ENCODE results near the gene HDAC10. TPM values are rescaled to one million over a fixed set of nuclear protein-coding genes. Genes with fewer than 3 reads are reported as not detected.
A peak's percentile ranks its signal among the peaks of the same experiment; 100 is the strongest.
"Not testable (repeated sequence)": the region's sequence is repeated elsewhere in the genome, so short reads cannot be mapped to it uniquely, and the experiment has no call there.

The HDAC10 gene
- total RNA-seq, 4 donors from 2014 or later, result 10.2 to 19.5 (median 17.4) TPM

DNA sequence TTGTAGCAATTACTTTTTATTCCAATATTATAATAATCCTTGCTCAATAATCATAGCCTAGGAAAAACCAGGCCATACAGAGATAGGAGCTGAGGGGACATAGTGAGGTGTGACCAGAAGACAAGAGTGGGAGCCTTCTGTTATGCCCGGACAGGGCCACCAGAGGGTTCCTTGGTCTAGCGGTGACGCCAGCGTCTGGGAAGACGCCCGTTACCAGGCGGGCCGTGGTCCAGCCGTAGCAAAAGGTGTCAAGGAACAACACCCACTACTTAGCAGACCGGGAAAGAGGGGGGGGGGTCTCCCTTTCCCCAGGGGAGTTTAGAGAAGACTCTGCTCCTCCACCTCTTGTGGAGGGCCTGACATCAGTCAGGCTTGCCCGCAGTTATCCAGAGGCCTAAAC lies 22.3 kb upstream of the HDAC10 start:
- DNase-seq (ENCODE audit: extremely low spot score); H3K27me3 ChIP-seq; H3K4me3 ChIP-seq; H3K27ac ChIP-seq (replicated peaks in 1 of 4); intact Hi-C loops (cut with DNase I); H3K9me3 ChIP-seq: not testable (repeated sequence)
- peaks cover 24 to 36% (median 36%) of the 10 kb centered on the region in 4 donors for H3K36me3 ChIP-seq
- H3K4me1 ChIP-seq, result peaks cover 46 to 69% (median 57%) of the 10 kb centered on the region in 4 donors
- 63% methylated on average over 8 of the region's 11 CpGs for WGBS
- TF ChIP-seq CTCF (IDR thresholded peaks at IDR 0.05), result peak in 1 of 3 experiments; percentile 4

DNA sequence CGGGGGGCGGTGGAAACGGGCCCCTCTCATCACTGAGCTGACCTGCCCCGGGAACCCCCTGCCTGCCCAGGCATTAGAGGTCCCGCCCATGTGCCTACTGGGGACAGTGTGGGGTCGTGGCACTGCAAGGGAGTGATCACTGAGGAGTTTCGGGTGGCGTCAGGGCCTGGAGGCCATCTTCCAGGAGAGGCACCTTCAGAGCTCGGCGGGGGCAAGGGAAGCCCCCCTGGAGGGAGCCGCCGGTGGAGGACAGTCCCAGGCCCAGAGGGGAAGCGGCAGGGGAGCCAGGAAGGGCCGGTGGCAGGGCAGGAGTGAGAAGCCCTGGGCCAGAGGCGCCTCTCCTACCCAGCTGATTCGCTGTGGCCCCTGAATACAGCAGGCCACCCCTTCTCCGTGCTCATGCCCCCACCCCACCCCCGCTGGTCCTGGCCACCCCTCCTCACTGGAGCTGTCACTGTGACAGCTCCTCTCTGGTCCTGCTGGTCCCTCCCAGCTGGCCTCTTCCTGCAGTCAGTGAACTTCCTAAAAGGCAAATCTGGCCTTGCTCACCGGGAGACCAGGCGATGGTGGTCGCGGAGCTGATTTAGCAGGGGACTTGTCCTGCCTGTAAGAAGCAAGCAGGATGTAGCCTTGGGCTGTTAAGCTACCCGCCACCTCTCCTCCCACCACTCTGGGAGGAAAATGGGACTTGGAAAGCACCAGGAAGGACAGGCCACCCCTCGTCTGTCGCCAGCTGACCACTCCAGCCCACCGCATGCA lies 21.2 kb upstream of the HDAC10 start:
- Histone ChIP-seq H3K4me1 (peaks cover 56 to 81% (median 69%) of the 10 kb centered on the region in 4 donors), H3K36me3 (peaks cover 13 to 25% (median 25%) of the 10 kb centered on the region in 4 donors), H3K27ac (replicated peaks in 1 of 4) (peak overlapping the region in 2 of 4 donors; percentile 52 to 85), H3K9me3 (no peaks in the 10 kb centered on the region), H3K27me3 (peaks cover 0 to 10% (median 0%) of the 10 kb centered on the region in 4 donors), H3K4me3 (peak overlapping the region; percentile 58 to 69 (median 60))
- intact Hi-C loops (cut with DNase I), result no loop called here
- 36% methylated on average over 17 of the region's 26 CpGs for WGBS
- DNase-seq (ENCODE audit: extremely low spot score), result no peak
- no peak for TF ChIP-seq EP300 (IDR thresholded peaks at IDR 0.05)
- no peak for TF ChIP-seq POLR2AphosphoS5 (IDR thresholded peaks at IDR 0.05)
- no peak for TF ChIP-seq CTCF (IDR thresholded peaks at IDR 0.05)
- no peak for TF ChIP-seq POLR2A (IDR thresholded peaks at IDR 0.05; ENCODE audit: low read depth)

GRCh38 chr22:50271519-50271970 lies 20.5 kb upstream of the HDAC10 start:
- Histone ChIP-seq H3K27me3 (peaks cover 0 to 10% (median 0%) of the 10 kb centered on the region in 4 donors), H3K36me3 (peaks cover 9 to 18% (median 18%) of the 10 kb centered on the region in 4 donors), H3K4me1 (peaks cover 61 to 86% (median 75%) of the 10 kb centered on the region in 4 donors), H3K27ac (replicated peaks in 1 of 4) (peak overlapping the region in 2 of 4 donors; percentile 72 to 85), H3K9me3 (no peaks in the 10 kb centered on the region), H3K4me3 (peak overlapping the region; percentile 58 to 69 (median 60))
- intact Hi-C loops (cut with DNase I), result no loop called here
- DNase-seq (ENCODE audit: extremely low spot score), result no peak
- WGBS, result 2% methylated on average over 12 of the region's 45 CpGs
- TF ChIP-seq EP300 (IDR thresholded peaks at IDR 0.05) (no peak), CTCF (IDR thresholded peaks at IDR 0.05) (peak in 1 of 3 experiments; percentile 14)

- H3K27ac ChIP-seq (replicated peaks in 1 of 4), result peak overlapping the region; percentile 61 to 85 (median 72)
- H3K36me3 ChIP-seq, result peaks cover 9 to 11% (median 11%) of the 10 kb centered on the region in 4 donors
- H3K4me3 ChIP-seq, result peak overlapping the region; percentile 58 to 69 (median 60)
- H3K9me3 ChIP-seq, result no peaks in the 10 kb centered on the region
- DNase-seq (ENCODE audit: extremely low spot score), result no peak
- WGBS, result 5% methylated on average over 13 of the region's 53 CpGs
- intact Hi-C loops (cut with DNase I), result no loop called here
- no peak for TF ChIP-seq POLR2AphosphoS5 (IDR thresholded peaks at IDR 0.05)
- no peak for TF ChIP-seq POLR2A (IDR thresholded peaks at IDR 0.05; ENCODE audit: low read depth)
- no peak for TF ChIP-seq CTCF (IDR thresholded peaks at IDR 0.05)
- TF ChIP-seq EP300 (IDR thresholded peaks at IDR 0.05), result no peak
- peaks cover 0 to 10% (median 0%) of the 10 kb centered on the region in 4 donors for H3K27me3 ChIP-seq
- peaks cover 61 to 82% (median 71%) of the 10 kb centered on the region in 4 donors for H3K4me1 ChIP-seq
These were observed 19.8 kb upstream of the HDAC10 start for GRCh38 chr22:50270666-50271394.
